K562 (cell line): ENCODE measurements around the gene GLIS1. TPM values are rescaled to one million over a fixed set of nuclear protein-coding genes. Genes with fewer than 3 reads are reported as not detected.

Source experiments
- ATAC-seq: fragments of 200-7000 bp; cut with Tn5 transposase; 3 replicates; pipeline ENCODE4 v1.9.1; 2020; ENCODE audit warnings: moderate library complexity
- BruUV-seq: library from RNA; stranded (reverse); fragments of 400-500 nt; replicated peaks from 2 replicates; lab custom pipeline; 2021; lab: Mats Ljungman, UMichigan
- CTCF ChIA-PET: fragments of 300-600 bp; formaldehyde crosslinking; extraction: SDS; loops from one replicate; lab custom pipeline; 2021; ENCODE audit warnings: low intra/inter-chr PET ratio; lab: Yijun Ruan, JAX
- POLR2A ChIA-PET: fragments of 300-600, 350-650 bp; sonication (Branson Sonifier 250); formaldehyde crosslinking; extraction: SDS; loops from one replicate; lab custom pipeline; 2021; ENCODE audit warnings: antibody characterized with exemption, inconsistent platforms; lab: Yijun Ruan, JAX
- DNase-seq, 4 experiments: peaks; one replicate each; pipeline versions ENCODE4 v3.0.0 to v3.0.0-alpha.2; 2011 to 2018; ENCODE audit warnings: low spot score in 3 of 4, mixed read lengths in 3 of 4; ENCODE audit errors: extremely low read depth in 1 of 4
- FAIRE-seq: peaks from 2 replicates; lab custom pipeline; 2011; peaks lifted over from hg19 to GRCh38; lab: Jason Lieb, UNC
- H2AFZ ChIP-seq: 2 replicates; pipeline ENCODE4 v1.6.0; 2011; ENCODE audit warnings: low read depth, low read length, control low read depth, inconsistent platforms
- H3K27ac ChIP-seq: fragments of 200-600 bp; 3 replicates; pipeline ENCODE4 v1.8.0; 2011; ENCODE audit warnings: low read depth, mild to moderate bottlenecking, control low read depth, inconsistent platforms, low read length, moderate library complexity, mixed read lengths; ENCODE audit errors: extremely low read depth
- H3K27me3 ChIP-seq, 2 experiments: fragments of 300-600 bp in 1 of 2; 2 replicates in 1 of 2; 3 replicates in 1 of 2; pipeline versions ENCODE4 v1.6.0 to v1.8.0; 2011; ENCODE audit warnings: inconsistent platforms in 2 of 2, low read length in 2 of 2, mild to moderate bottlenecking in 1 of 2, mixed read lengths in 1 of 2, moderate library complexity in 1 of 2; ENCODE audit not compliant: control insufficient read depth in 2 of 2, insufficient read depth in 2 of 2
- H3K36me3 ChIP-seq: fragments of 300-600 bp; 3 replicates; pipeline ENCODE4 v1.8.0; 2011; ENCODE audit warnings: mild to moderate bottlenecking, low read length, inconsistent platforms; ENCODE audit not compliant: control insufficient read depth, insufficient read depth
- H3K4me1 ChIP-seq, 2 experiments: fragments of 200-600 bp in 1 of 2; replicated peaks in 1 of 2; 2 replicates in 1 of 2; 3 replicates in 1 of 2; pipeline versions ENCODE4 v1.5.1 to v1.8.0; 2011; ENCODE audit warnings: inconsistent platforms in 2 of 2, low read length in 2 of 2, mild to moderate bottlenecking in 1 of 2, mixed read lengths in 1 of 2, moderate library complexity in 1 of 2; ENCODE audit not compliant: control insufficient read depth in 2 of 2, insufficient read depth in 2 of 2
- H3K4me2 ChIP-seq: 2 replicates; pipeline ENCODE4 v1.6.1; 2011; ENCODE audit warnings: low read length, control low read depth, inconsistent platforms, mixed read lengths; ENCODE audit not compliant: insufficient read depth
- H3K4me3 ChIP-seq: fragments of 200-600 bp; sonication (generic), shearing (Covaris generic); 2 replicates; pipeline ENCODE4 v1.5.1; 2016; ENCODE audit warnings: control low read depth, inconsistent platforms
- H3K79me2 ChIP-seq: fragments of 200-600 bp; 3 replicates; pipeline ENCODE4 v1.8.0; 2011; ENCODE audit warnings: low read length, inconsistent platforms; ENCODE audit not compliant: control insufficient read depth, insufficient read depth
- H3K9ac ChIP-seq, 2 experiments: 2 replicates each; pipeline versions ENCODE4 v1.6.0 to v1.6.1; 2011; ENCODE audit warnings: low read depth in 2 of 2, low read length in 2 of 2, control low read depth in 1 of 2, inconsistent platforms in 1 of 2, mild to moderate bottlenecking in 1 of 2, mixed read lengths in 1 of 2; ENCODE audit not compliant: insufficient read depth in 1 of 2
- H3K9me1 ChIP-seq: one replicate; pipeline ENCODE4 v1.6.0; 2011; ENCODE audit warnings: inconsistent platforms, mild to moderate bottlenecking, low read length, moderate library complexity; ENCODE audit not compliant: control insufficient read depth, insufficient read depth
- H3K9me3 ChIP-seq: replicated peaks from 2 replicates; pipeline ENCODE4 v1.5.1; 2011; ENCODE audit warnings: low read depth, low read length, inconsistent platforms; ENCODE audit not compliant: control insufficient read depth, insufficient read depth
- H4K20me1 ChIP-seq: replicated peaks from 2 replicates; pipeline ENCODE4 v1.6.1; 2011; ENCODE audit warnings: low read length, inconsistent platforms, mixed read lengths; ENCODE audit not compliant: control insufficient read depth, insufficient read depth
- CCNT2 ChIP-seq: IDR thresholded peaks from 2 replicates; pipeline ENCODE4 v1.6.1; 2011; ENCODE audit warnings: borderline replicate concordance, low read depth, mild to moderate bottlenecking, moderate library complexity, mixed read lengths, low read length; ENCODE audit not compliant: insufficient read length; ENCODE audit errors: extremely low read depth
- CREB1 ChIP-seq, 2 experiments: sonication (generic) in 1 of 2; formaldehyde crosslinking in 1 of 2; IDR thresholded peaks; 2 replicates each; pipeline versions ENCODE4 v1.6.1 to v1.8.0; 2012 to 2022; ENCODE audit warnings: inconsistent platforms in 1 of 2, mild to moderate bottlenecking in 1 of 2, missing genetic modification reagents in 1 of 2, moderate library complexity in 1 of 2
- EGR1 ChIP-seq: fragments of 450-650 bp; conservative IDR thresholded peaks from 2 replicates; pipeline ENCODE4 v1.6.1; 2017; ENCODE audit warnings: mild to moderate bottlenecking
- ETV5 ChIP-seq: sonication (generic); formaldehyde crosslinking; IDR thresholded peaks from 2 replicates; pipeline ENCODE4 v1.4.0; 2020; ENCODE audit warnings: low read depth, mild to moderate bottlenecking, missing genetic modification reagents
- GABPB2 ChIP-seq: fragments of 250-450 bp; sonication (Bioruptor Pico); conservative IDR thresholded peaks from 2 replicates; pipeline ENCODE4 v1.5.1; 2021; ENCODE audit warnings: mild to moderate bottlenecking
- GTF2F1 ChIP-seq: IDR thresholded peaks from 2 replicates; pipeline ENCODE4 v1.6.1; 2011; ENCODE audit warnings: low read depth, low read length, improper control_type of control experiment
- L3MBTL2 ChIP-seq: fragments of 450-650 bp; IDR thresholded peaks from 2 replicates; pipeline ENCODE4 v1.6.1; 2016; ENCODE audit warnings: mild to moderate bottlenecking, moderate library complexity
- SMC3 ChIP-seq: conservative IDR thresholded peaks from 2 replicates; pipeline ENCODE4 v1.6.1; 2011; ENCODE audit warnings: low read depth, low read length, improper control_type of control experiment; ENCODE audit not compliant: insufficient read depth
- ZNF174 ChIP-seq: fragments of 250-450 bp; sonication (Bioruptor Pico); IDR thresholded peaks from 2 replicates; pipeline ENCODE4 v1.4.0; 2020; ENCODE audit warnings: mild to moderate bottlenecking
- ZNF384 ChIP-seq: IDR thresholded peaks from 2 replicates; pipeline ENCODE4 v1.6.1; 2012; ENCODE audit warnings: low read depth, low read length, improper control_type of control experiment
- ZNF436 ChIP-seq: fragments of 250-450, 450-650 bp; sonication (Bioruptor Pico); formaldehyde crosslinking; IDR thresholded peaks from 2 replicates; pipeline ENCODE4 v1.7.0; 2020; ENCODE audit warnings: mild to moderate bottlenecking
- ZNF695 ChIP-seq: fragments of 450-650 bp; formaldehyde crosslinking; IDR thresholded peaks from 2 replicates; pipeline ENCODE4 v1.4.0; 2020; ENCODE audit warnings: mild to moderate bottlenecking, moderate library complexity
- ZNF75A ChIP-seq: fragments of 450-650 bp; formaldehyde crosslinking; IDR thresholded peaks from 2 replicates; pipeline ENCODE4 v1.4.0; 2020; ENCODE audit warnings: mild to moderate bottlenecking
- WGBS: fragments of 100-300 bp; shearing (Covaris generic); methylation state at CpG from one replicate; pipeline ENCODE4 v1.1.6; 2016; ENCODE audit warnings: low coverage, mixed read lengths; ENCODE audit not compliant: insufficient coverage; ENCODE audit errors: missing lambda C conversion rate; 5-methylcytosine and 5-hydroxymethylcytosine counted together
- in situ Hi-C: fragments of 300-500 bp; cut with MboI; formaldehyde crosslinking; loops from 4 replicates; pipeline ENCODE4 v1.15.0; 2018; ENCODE audit warnings: inconsistent platforms, mixed read lengths
- intact Hi-C: fragments of 100-400 bp; cut with micrococcal nuclease; formaldehyde crosslinking; loops from 2 replicates; pipeline ENCODE4 v1.14.2; 2022
- polyA plus RNA-seq, 8 experiments: library from polyadenylated mRNA; depleted of rRNA in 4 of 8; stranded (reverse) in 5 of 8; unstranded in 3 of 8; fragments of >200 nt; fragmentation: Nextera tagmentation in 2 of 8; fragmentation: Illumina TruSeq in 1 of 8; extraction: Ambion mirVana in 2 of 8; extraction: Trizol in 1 of 8; gene quantifications; 2 replicates each; pipeline versions ENCODE4 v1.2.1 to v1.2.3, GENCODE V29; 2011 to 2014; ENCODE audit warnings: inconsistent platforms in 1 of 8, missing spikeins in 1 of 8
- total RNA-seq, 7 experiments: library from RNA; depleted of rRNA in 6 of 7; stranded (reverse); fragments of >200 nt in 6 of 7; fragmentation: Illumina TruSeq in 2 of 7; extraction: Trizol in 2 of 7; gene quantifications; 2 replicates each; pipeline versions ENCODE4 v1.2.1 to v1.2.3, GENCODE V29; 2011 to 2021; ENCODE audit warnings: low replicate concordance in 1 of 7
- TF ChIP-seq, protein P1 (sequence below), 2 experiments: fragments of 450-650 bp in 1 of 2; sonication (generic) in 1 of 2; formaldehyde crosslinking; conservative IDR thresholded peaks; 2 replicates each; pipeline versions ENCODE4 v1.4.0 to v1.8.1; 2020 to 2022; ENCODE audit warnings: mild to moderate bottlenecking in 1 of 2, missing genetic modification reagents in 1 of 2
- TF ChIP-seq, protein P2 (sequence below): fragments of 450-650 bp; formaldehyde crosslinking; conservative IDR thresholded peaks from 2 replicates; pipeline ENCODE4 v1.4.0; 2022; ENCODE audit warnings: mild to moderate bottlenecking, missing genetic modification characterization
- TF ChIP-seq, protein P3 (sequence below): sonication (generic); formaldehyde crosslinking; IDR thresholded peaks from 2 replicates; pipeline ENCODE4 v1.8.1; 2023; ENCODE audit warnings: mild to moderate bottlenecking, missing genetic modification reagents
- TF ChIP-seq, protein P4 (sequence below): sonication (generic); formaldehyde crosslinking; IDR thresholded peaks from 2 replicates; pipeline ENCODE4 v1.8.0; 2022; ENCODE audit warnings: mild to moderate bottlenecking, low read depth, missing genetic modification reagents

Gene GLIS1
- total and polyA plus RNA-seq, 9 of the 15 experiments (the other 6 are each of a cell fraction or from before 2014, with no cell fraction given), result not detected

DNA sequence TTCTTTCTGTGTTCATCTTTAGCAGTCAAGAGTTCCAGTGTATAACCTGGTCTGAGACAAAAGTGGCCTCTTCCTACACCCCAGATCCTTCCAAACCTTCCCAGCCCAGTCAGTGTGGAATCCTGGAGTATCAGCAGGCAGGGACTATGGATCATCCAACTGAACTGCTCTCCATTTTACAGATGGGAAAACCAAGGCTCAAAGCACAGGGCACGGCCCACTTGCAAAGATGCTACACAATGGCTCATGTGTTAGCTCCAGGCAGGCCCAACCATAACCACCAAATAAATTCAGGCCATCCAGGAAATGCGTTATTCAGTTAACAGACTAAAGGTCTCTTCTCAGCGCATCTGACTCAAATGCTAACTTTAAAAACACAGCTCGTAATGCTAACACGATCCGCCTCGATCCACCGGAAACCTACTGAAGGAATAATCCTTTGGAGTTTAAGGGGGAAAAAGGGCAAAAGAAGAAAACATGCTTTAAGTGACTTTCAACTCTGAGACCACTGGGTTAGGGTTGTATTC lies 7.1 kb downstream of the GLIS1 start:
- in situ Hi-C loops, result no loop called here
- H3K9ac ChIP-seq, result no peak overlapping the region
- no peak overlapping the region for H3K27ac ChIP-seq
- no peak overlapping the region for H3K4me2 ChIP-seq
- no peaks in the 10 kb centered on the region for H3K36me3 ChIP-seq
- ChIA-PET POLR2A (interaction anchor here (0.6 to 1.2 kb wide), 2 partner anchors 21 to 30 kb away, joined by 3 read pairs; no protein-coding TSS in a partner anchor), CTCF (no interaction called here)
- DNase-seq, result no peak
- intact Hi-C loops, result no loop called here
- no peaks in the 10 kb centered on the region for H3K9me3 ChIP-seq
- no peak overlapping the region for H2AFZ ChIP-seq
- FAIRE-seq, result no peak
- no peaks in the 10 kb centered on the region for H3K4me1 ChIP-seq
- H3K9me1 ChIP-seq, result no peaks in the 10 kb centered on the region
- no peak for ATAC-seq
- 0 out of 2 replicates have a peak, but pooled peaks cover 6% of the 10 kb centered on the region for H4K20me1 ChIP-seq
- WGBS, result under 1% methylated on average over 8 of the region's 8 CpGs
- H3K27me3 ChIP-seq, result peaks cover 68 to 80% of the 10 kb centered on the region in 2 experiments
- no TSS peak for BruUV-seq
- no peaks in the 10 kb centered on the region for H3K79me2 ChIP-seq
- H3K4me3 ChIP-seq, result no peak overlapping the region
- TF ChIP-seq CCNT2 (no peak), GTF2F1 (no peak), ZNF695 (CRISPR knock-in tag) (no peak), EGR1 (no peak), L3MBTL2 (no peak), ETV5 (CRISPR knock-in tag) (no peak), SMC3 (no peak), ZNF384 (no peak), ZNF436 (CRISPR knock-in tag) (no peak), CREB1 (IDR thresholded peaks at IDR 0.05) (no peak), CREB1 (CRISPR knock-in tag; IDR thresholded peaks at IDR 0.05) (no peak), ZNF75A (CRISPR knock-in tag) (no peak), ZNF174 (CRISPR knock-in tag) (no peak), GABPB2 (no peak)
- TF ChIP-seq, protein P1, sequence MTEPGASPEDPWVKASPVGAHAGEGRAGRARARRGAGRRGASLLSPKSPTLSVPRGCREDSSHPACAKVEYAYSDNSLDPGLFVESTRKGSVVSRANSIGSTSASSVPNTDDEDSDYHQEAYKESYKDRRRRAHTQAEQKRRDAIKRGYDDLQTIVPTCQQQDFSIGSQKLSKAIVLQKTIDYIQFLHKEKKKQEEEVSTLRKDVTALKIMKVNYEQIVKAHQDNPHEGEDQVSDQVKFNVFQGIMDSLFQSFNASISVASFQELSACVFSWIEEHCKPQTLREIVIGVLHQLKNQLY (CRISPR knock-in tag; conservative IDR thresholded peaks at IDR 0.05), result no peak
- TF ChIP-seq, protein P2, sequence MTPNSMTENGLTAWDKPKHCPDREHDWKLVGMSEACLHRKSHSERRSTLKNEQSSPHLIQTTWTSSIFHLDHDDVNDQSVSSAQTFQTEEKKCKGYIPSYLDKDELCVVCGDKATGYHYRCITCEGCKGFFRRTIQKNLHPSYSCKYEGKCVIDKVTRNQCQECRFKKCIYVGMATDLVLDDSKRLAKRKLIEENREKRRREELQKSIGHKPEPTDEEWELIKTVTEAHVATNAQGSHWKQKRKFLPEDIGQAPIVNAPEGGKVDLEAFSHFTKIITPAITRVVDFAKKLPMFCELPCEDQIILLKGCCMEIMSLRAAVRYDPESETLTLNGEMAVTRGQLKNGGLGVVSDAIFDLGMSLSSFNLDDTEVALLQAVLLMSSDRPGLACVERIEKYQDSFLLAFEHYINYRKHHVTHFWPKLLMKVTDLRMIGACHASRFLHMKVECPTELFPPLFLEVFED (CRISPR knock-in tag), result no peak
- TF ChIP-seq, protein P3, sequence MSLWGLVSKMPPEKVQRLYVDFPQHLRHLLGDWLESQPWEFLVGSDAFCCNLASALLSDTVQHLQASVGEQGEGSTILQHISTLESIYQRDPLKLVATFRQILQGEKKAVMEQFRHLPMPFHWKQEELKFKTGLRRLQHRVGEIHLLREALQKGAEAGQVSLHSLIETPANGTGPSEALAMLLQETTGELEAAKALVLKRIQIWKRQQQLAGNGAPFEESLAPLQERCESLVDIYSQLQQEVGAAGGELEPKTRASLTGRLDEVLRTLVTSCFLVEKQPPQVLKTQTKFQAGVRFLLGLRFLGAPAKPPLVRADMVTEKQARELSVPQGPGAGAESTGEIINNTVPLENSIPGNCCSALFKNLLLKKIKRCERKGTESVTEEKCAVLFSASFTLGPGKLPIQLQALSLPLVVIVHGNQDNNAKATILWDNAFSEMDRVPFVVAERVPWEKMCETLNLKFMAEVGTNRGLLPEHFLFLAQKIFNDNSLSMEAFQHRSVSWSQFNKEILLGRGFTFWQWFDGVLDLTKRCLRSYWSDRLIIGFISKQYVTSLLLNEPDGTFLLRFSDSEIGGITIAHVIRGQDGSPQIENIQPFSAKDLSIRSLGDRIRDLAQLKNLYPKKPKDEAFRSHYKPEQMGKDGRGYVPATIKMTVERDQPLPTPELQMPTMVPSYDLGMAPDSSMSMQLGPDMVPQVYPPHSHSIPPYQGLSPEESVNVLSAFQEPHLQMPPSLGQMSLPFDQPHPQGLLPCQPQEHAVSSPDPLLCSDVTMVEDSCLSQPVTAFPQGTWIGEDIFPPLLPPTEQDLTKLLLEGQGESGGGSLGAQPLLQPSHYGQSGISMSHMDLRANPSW (CRISPR knock-in tag), result no peak
- TF ChIP-seq, protein P4, sequence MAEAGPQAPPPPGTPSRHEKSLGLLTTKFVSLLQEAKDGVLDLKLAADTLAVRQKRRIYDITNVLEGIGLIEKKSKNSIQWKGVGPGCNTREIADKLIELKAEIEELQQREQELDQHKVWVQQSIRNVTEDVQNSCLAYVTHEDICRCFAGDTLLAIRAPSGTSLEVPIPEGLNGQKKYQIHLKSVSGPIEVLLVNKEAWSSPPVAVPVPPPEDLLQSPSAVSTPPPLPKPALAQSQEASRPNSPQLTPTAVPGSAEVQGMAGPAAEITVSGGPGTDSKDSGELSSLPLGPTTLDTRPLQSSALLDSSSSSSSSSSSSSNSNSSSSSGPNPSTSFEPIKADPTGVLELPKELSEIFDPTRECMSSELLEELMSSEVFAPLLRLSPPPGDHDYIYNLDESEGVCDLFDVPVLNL (CRISPR knock-in tag), result no peak
